H9 (cell line): ENCODE results near the gene DCTN1. TPM values are rescaled to one million over a fixed set of nuclear protein-coding genes. Genes with fewer than 3 reads are reported as not detected.

ENCODE experiments used
- DNase-seq: peaks from one replicate; pipeline ENCODE4 v3.0.0-alpha.2; 2017
- H2AFZ ChIP-seq: one replicate; pipeline ENCODE4 v1.6.1; 2013; ENCODE audit warnings: mild to moderate bottlenecking, low read length, control low read depth, moderate library complexity
- H2AK5ac ChIP-seq: 2 replicates; pipeline ENCODE4 v1.6.1; 2013; ENCODE audit warnings: low read length, control low read depth, mixed read lengths; ENCODE audit not compliant: insufficient read length
- H2BK120ac ChIP-seq: one replicate; pipeline ENCODE4 v1.6.1; 2013; ENCODE audit warnings: low read depth, mild to moderate bottlenecking, low read length, control low read depth, inconsistent platforms; ENCODE audit not compliant: poor library complexity, severe bottlenecking
- H2BK12ac ChIP-seq: 2 replicates; pipeline ENCODE4 v1.6.1; 2013; ENCODE audit warnings: low read length, control low read depth, mixed read lengths, low read depth; ENCODE audit not compliant: insufficient read length
- H2BK15ac ChIP-seq: 2 replicates; pipeline ENCODE4 v1.6.1; 2013; ENCODE audit warnings: low read depth, low read length, control low read depth
- H2BK20ac ChIP-seq: one replicate; pipeline ENCODE4 v1.6.1; 2013; ENCODE audit warnings: low read depth, mild to moderate bottlenecking, low read length, control low read depth, inconsistent platforms; ENCODE audit not compliant: poor library complexity, severe bottlenecking
- H2BK5ac ChIP-seq: 2 replicates; pipeline ENCODE4 v1.6.1; 2013; ENCODE audit warnings: low read length, control low read depth, mixed read lengths; ENCODE audit not compliant: insufficient read length
- H3K14ac ChIP-seq: 2 replicates; pipeline ENCODE4 v1.6.1; 2013; ENCODE audit warnings: low read length, control low read depth; ENCODE audit not compliant: insufficient read depth
- H3K18ac ChIP-seq: 2 replicates; pipeline ENCODE4 v1.6.1; 2013; ENCODE audit warnings: low read depth, mild to moderate bottlenecking, mixed read lengths, low read length, control low read depth; ENCODE audit not compliant: insufficient read length
- H3K23ac ChIP-seq: 2 replicates; pipeline ENCODE4 v1.6.1; 2013; ENCODE audit warnings: low read length, control low read depth, mixed read lengths, low read depth; ENCODE audit not compliant: insufficient read length
- H3K23me2 ChIP-seq: 2 replicates; pipeline ENCODE4 v1.6.1; 2013; ENCODE audit warnings: low read depth, mild to moderate bottlenecking, mixed read lengths, low read length, control low read depth; ENCODE audit not compliant: insufficient read length, poor library complexity, severe bottlenecking
- H3K27ac ChIP-seq: 2 replicates; pipeline ENCODE4 v1.5.1; 2013; ENCODE audit warnings: low read length, control low read depth, mixed read lengths, low read depth; ENCODE audit not compliant: insufficient read length
- H3K27me3 ChIP-seq: 2 replicates; pipeline ENCODE4 v1.6.1; 2013; ENCODE audit warnings: low read length, control low read depth, inconsistent platforms; ENCODE audit not compliant: insufficient read depth
- H3K4ac ChIP-seq: 2 replicates; pipeline ENCODE4 v1.6.1; 2013; ENCODE audit warnings: low read depth, mild to moderate bottlenecking, control low read depth, inconsistent platforms, low read length, moderate library complexity
- H3K4me1 ChIP-seq: 2 replicates; pipeline ENCODE4 v1.6.1; 2013; ENCODE audit warnings: low read length, control low read depth, inconsistent platforms; ENCODE audit not compliant: insufficient read depth
- H3K4me2 ChIP-seq: 2 replicates; pipeline ENCODE4 v1.6.1; 2013; ENCODE audit warnings: low read length, control low read depth, mixed read lengths; ENCODE audit not compliant: insufficient read length, insufficient read depth
- H3K56ac ChIP-seq: 2 replicates; pipeline ENCODE4 v1.6.1; 2013; ENCODE audit warnings: low read depth, mild to moderate bottlenecking, mixed read lengths, low read length, control low read depth; ENCODE audit not compliant: insufficient read length
- H3K79me1 ChIP-seq: 2 replicates; pipeline ENCODE4 v1.6.1; 2013; ENCODE audit warnings: low read depth, mild to moderate bottlenecking, moderate library complexity, low read length, control low read depth, inconsistent platforms; ENCODE audit not compliant: insufficient read depth, poor library complexity, severe bottlenecking
- H3K79me2 ChIP-seq: 2 replicates; pipeline ENCODE4 v1.6.1; 2013; ENCODE audit warnings: low read length, control low read depth, inconsistent platforms; ENCODE audit not compliant: insufficient read depth
- H3K9ac ChIP-seq: 2 replicates; pipeline ENCODE4 v1.6.1; 2013; ENCODE audit warnings: low read length, control low read depth, mixed read lengths; ENCODE audit not compliant: insufficient read length; ENCODE audit errors: extremely low read depth
- H3K9me3 ChIP-seq: one replicate; pipeline ENCODE4 v1.6.1; 2013; ENCODE audit warnings: low read depth, low read length, inconsistent platforms; ENCODE audit not compliant: control insufficient read depth
- H3T11ph ChIP-seq: one replicate; pipeline ENCODE4 v1.6.1; 2013; ENCODE audit warnings: mild to moderate bottlenecking, low read length, control low read depth, inconsistent platforms
- H4K20me1 ChIP-seq: one replicate; pipeline ENCODE4 v1.6.1; 2013; ENCODE audit not compliant: control insufficient read depth, insufficient read length, insufficient read depth
- H4K5ac ChIP-seq: 2 replicates; pipeline ENCODE4 v1.6.1; 2013; ENCODE audit warnings: low read depth, mild to moderate bottlenecking, mixed read lengths, low read length, control low read depth; ENCODE audit not compliant: insufficient read length
- H4K8ac ChIP-seq: replicated peaks from 2 replicates; pipeline ENCODE4 v1.6.1; 2013; ENCODE audit warnings: low read length, control low read depth, mixed read lengths, low read depth; ENCODE audit not compliant: insufficient read length
- H4K91ac ChIP-seq: 2 replicates; pipeline ENCODE4 v1.6.1; 2013; ENCODE audit warnings: low read depth, mild to moderate bottlenecking, moderate library complexity, mixed read lengths, low read length, control low read depth; ENCODE audit not compliant: insufficient read length
- H3K27ac Mint-ChIP-seq, 3 experiments: 2 replicates in 2 of 3; 3 replicates in 1 of 3; pipeline ENCODE4 v1.8.0; 2020 to 2021; ENCODE audit warnings: mixed read lengths in 3 of 3, mild to moderate bottlenecking in 1 of 3, moderate library complexity in 1 of 3
- H3K27me3 Mint-ChIP-seq: 2 replicates; pipeline ENCODE4 v1.8.0; 2021; ENCODE audit warnings: low read depth, mild to moderate bottlenecking, moderate library complexity, mixed read lengths
- H3K36me3 Mint-ChIP-seq, 3 experiments: 2 replicates in 2 of 3; 3 replicates in 1 of 3; pipeline ENCODE4 v1.8.0; 2020 to 2021; ENCODE audit warnings: low read depth in 3 of 3, mixed read lengths in 3 of 3; ENCODE audit not compliant: insufficient read depth in 1 of 3
- H3K4me1 Mint-ChIP-seq, 2 experiments: 2 replicates each; pipeline ENCODE4 v1.8.0; 2020; ENCODE audit warnings: mixed read lengths in 2 of 2
- H3K4me3 Mint-ChIP-seq, 2 experiments: 2 replicates in 1 of 2; 3 replicates in 1 of 2; pipeline ENCODE4 v1.8.0; 2020 to 2021; ENCODE audit warnings: mild to moderate bottlenecking in 2 of 2, mixed read lengths in 2 of 2, moderate library complexity in 1 of 2
- H3K9me3 Mint-ChIP-seq, 2 experiments: 2 replicates in 1 of 2; 3 replicates in 1 of 2; pipeline ENCODE4 v1.8.0; 2020; ENCODE audit warnings: mild to moderate bottlenecking in 2 of 2, mixed read lengths in 2 of 2, moderate library complexity in 1 of 2
- WGBS: extraction: QIAGEN DNeasy Blood & Tissue Kit; methylation state at CpG from one replicate; pipeline ENCODE4 v1.1.7; 2013; ENCODE audit warnings: missing lambda C conversion rate, low lambda C conversion rate, mixed read lengths; ENCODE audit not compliant: insufficient read length; ENCODE audit errors: extremely low coverage; 5-methylcytosine and 5-hydroxymethylcytosine counted together
- total RNA-seq: library from RNA; stranded (reverse); gene quantifications from 2 replicates; pipeline ENCODE4 v1.2.1, GENCODE V29; 2021
- TF ChIP-seq, protein P1 (sequence below): fragments of 200-600 bp; sonication (generic); conservative IDR thresholded peaks from 3 replicates; pipeline ENCODE4 v1.8.0; 2021; ENCODE audit warnings: antibody characterized with exemption, mild to moderate bottlenecking

The DCTN1 gene
- total RNA-seq, 1 experiment from 2014 or later = 141 TPM

DNA sequence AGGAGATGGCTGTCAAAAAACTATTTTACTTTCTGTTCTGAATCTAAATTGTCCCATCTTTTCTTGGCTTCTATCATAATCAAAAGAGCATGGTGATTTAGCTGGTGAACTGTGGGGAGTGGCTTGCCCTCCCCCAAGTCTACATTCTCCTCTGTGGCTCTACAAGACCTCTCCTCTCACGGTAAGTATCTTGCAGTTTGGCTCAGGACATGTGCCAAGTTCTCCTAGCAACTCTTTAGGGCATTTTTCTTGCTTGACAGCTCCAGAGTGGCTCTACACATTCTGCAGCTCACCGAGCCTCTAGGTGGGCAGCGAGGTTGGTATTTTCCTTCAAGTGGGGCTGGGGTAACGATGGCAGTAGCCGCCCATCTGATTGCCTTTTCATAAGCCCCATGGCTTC is 66.0 kb downstream of the DCTN1 start:
- H3K9ac ChIP-seq = no peak overlapping the region
- no CpG with 5 or more reads among the region's 5 CpGs for WGBS
- no peaks in the 10 kb centered on the region for H3K79me1 ChIP-seq
- no peak overlapping the region for H3K14ac ChIP-seq
- H3K18ac ChIP-seq = no peak overlapping the region
- no peak overlapping the region for H2AK5ac ChIP-seq
- H2BK20ac ChIP-seq = no peak overlapping the region
- H3K79me2 ChIP-seq = no peaks in the 10 kb centered on the region
- TF ChIP-seq, protein P1, sequence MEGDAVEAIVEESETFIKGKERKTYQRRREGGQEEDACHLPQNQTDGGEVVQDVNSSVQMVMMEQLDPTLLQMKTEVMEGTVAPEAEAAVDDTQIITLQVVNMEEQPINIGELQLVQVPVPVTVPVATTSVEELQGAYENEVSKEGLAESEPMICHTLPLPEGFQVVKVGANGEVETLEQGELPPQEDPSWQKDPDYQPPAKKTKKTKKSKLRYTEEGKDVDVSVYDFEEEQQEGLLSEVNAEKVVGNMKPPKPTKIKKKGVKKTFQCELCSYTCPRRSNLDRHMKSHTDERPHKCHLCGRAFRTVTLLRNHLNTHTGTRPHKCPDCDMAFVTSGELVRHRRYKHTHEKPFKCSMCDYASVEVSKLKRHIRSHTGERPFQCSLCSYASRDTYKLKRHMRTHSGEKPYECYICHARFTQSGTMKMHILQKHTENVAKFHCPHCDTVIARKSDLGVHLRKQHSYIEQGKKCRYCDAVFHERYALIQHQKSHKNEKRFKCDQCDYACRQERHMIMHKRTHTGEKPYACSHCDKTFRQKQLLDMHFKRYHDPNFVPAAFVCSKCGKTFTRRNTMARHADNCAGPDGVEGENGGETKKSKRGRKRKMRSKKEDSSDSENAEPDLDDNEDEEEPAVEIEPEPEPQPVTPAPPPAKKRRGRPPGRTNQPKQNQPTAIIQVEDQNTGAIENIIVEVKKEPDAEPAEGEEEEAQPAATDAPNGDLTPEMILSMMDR = no peak
- Mint-ChIP-seq H3K4me1 (peaks cover 4 to 8% of the 10 kb centered on the region in 2 experiments), H3K4me3 (no peak overlapping the region), H3K27ac (no peak overlapping the region; a peak in 1 of 7 replicates), H3K36me3 (no peaks in the 10 kb centered on the region), H3K9me3 (no peaks in the 10 kb centered on the region), H3K27me3 (no peaks in the 10 kb centered on the region; the same call in 1 of the 2 replicates)
- no peak overlapping the region for H4K5ac ChIP-seq
- H3K4me1 ChIP-seq = no peaks in the 10 kb centered on the region; the same call in 1 of the 2 replicates
- H4K8ac ChIP-seq = no peak overlapping the region
- no peaks in the 10 kb centered on the region for H4K20me1 ChIP-seq
- no peak overlapping the region for H3K4me2 ChIP-seq
- H2AFZ ChIP-seq = no peak overlapping the region
- no peak overlapping the region for H2BK120ac ChIP-seq
- H3K56ac ChIP-seq = no peak overlapping the region
- H3K9me3 ChIP-seq = no peaks in the 10 kb centered on the region
- H2BK15ac ChIP-seq = no peak overlapping the region
- no peak overlapping the region for H2BK12ac ChIP-seq
- H3K27me3 ChIP-seq = no peaks in the 10 kb centered on the region
- no peak overlapping the region for H3K27ac ChIP-seq
- no peak for DNase-seq
- no peak overlapping the region for H3K23ac ChIP-seq
- H3K23me2 ChIP-seq = no peaks in the 10 kb centered on the region
- H4K91ac ChIP-seq = no peak overlapping the region
- no peak overlapping the region for H2BK5ac ChIP-seq
- H3T11ph ChIP-seq = no peak overlapping the region
- H3K4ac ChIP-seq = no peak overlapping the region
